Measurements from ENCODE around the gene FAM78B. TPM values are rescaled to one million over a fixed set of nuclear protein-coding genes. Genes with fewer than 3 reads are reported as not detected.

Gene FAM78B
- total RNA-seq, 1 experiment from 2014 or later, result 0.24 TPM

DNA sequence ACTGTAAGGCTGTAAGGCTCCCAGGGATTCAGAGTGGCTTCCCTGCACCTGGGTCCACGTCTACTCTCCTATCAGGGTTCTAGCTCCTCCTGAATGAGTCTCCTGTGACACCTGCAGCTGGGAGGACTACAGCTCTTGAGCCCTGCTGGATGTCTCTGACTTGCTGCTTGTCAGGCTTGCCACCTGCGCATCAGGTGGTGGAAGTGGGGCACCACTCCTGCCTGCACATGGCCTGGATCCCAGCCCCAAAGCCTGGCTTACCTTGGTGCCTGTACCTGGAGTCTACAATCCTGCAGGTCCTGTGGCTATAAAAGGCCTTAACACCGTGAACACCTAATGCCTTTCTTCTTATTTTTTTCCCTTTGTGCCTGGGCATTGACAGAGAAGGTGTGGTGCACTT lies 82.2 kb downstream of the FAM78B start:
- BruUV-seq (replicated peaks), result no TSS peak
- intact Hi-C loops (cut with micrococcal nuclease; ENCODE audit: unreplicated experiment), result no loop called here

GRCh38 chr1:166083887-166084286 lies 82.9 kb downstream of the FAM78B start:
- H3K27me3 ChIP-seq (replicated peaks; ENCODE audit: insufficient read depth, low read depth, low read length, poor library complexity), result no peaks in the 10 kb centered on the region
- no peaks in the 10 kb centered on the region for H3K36me3 ChIP-seq (ENCODE audit: insufficient read depth, low read length, poor library complexity, severe bottlenecking)
- no peaks in the 10 kb centered on the region for H3K4me1 ChIP-seq (ENCODE audit: insufficient read depth, low read length, poor library complexity, severe bottlenecking)
- CTCF ChIA-PET, result no interaction called here
- H3K4me3 ChIP-seq (ENCODE audit: low read depth, low read length, poor library complexity, severe bottlenecking), result no peak overlapping the region
- BruUV-seq (replicated peaks), result no TSS peak
- no peaks in the 10 kb centered on the region for H3K9me3 ChIP-seq (ENCODE audit: low read depth, low read length, poor library complexity, severe bottlenecking)
- no peak for DNase-seq (ENCODE audit: low spot score)
- POLR2A ChIA-PET (ENCODE audit: low non-redundant PET), result no interaction called here
- no peak for TF ChIP-seq CTCF (conservative IDR thresholded peaks at IDR 0.05; ENCODE audit: low read depth, low read length)
- TF ChIP-seq EZH2 (IDR thresholded peaks at IDR 0.05; ENCODE audit: borderline replicate concordance, low read depth, low read length, poor library complexity, severe bottlenecking), result no peak
- H3K27ac ChIP-seq (ENCODE audit: low read depth, low read length, poor library complexity, severe bottlenecking), result no peak overlapping the region
- intact Hi-C loops (cut with micrococcal nuclease; ENCODE audit: unreplicated experiment), result no loop called here

More for the DNA sequence above, 82.2 kb downstream of the FAM78B start:
- DNase-seq (ENCODE audit: low spot score), result no peak
- H3K9me3 ChIP-seq (ENCODE audit: low read depth, low read length, poor library complexity, severe bottlenecking), result no peaks in the 10 kb centered on the region
- ChIA-PET POLR2A (ENCODE audit: low non-redundant PET) (no interaction called here), CTCF (no interaction called here)
- TF ChIP-seq EZH2 (IDR thresholded peaks at IDR 0.05; ENCODE audit: borderline replicate concordance, low read depth, low read length, poor library complexity, severe bottlenecking), result no peak
- no peak for TF ChIP-seq CTCF (conservative IDR thresholded peaks at IDR 0.05; ENCODE audit: low read depth, low read length)
- H3K4me3 ChIP-seq (ENCODE audit: low read depth, low read length, poor library complexity, severe bottlenecking), result no peak overlapping the region
- H3K27me3 ChIP-seq (replicated peaks; ENCODE audit: insufficient read depth, low read depth, low read length, poor library complexity), result no peaks in the 10 kb centered on the region
- no peaks in the 10 kb centered on the region for H3K36me3 ChIP-seq (ENCODE audit: insufficient read depth, low read length, poor library complexity, severe bottlenecking)
- no peaks in the 10 kb centered on the region for H3K4me1 ChIP-seq (ENCODE audit: insufficient read depth, low read length, poor library complexity, severe bottlenecking)
- H3K27ac ChIP-seq (ENCODE audit: low read depth, low read length, poor library complexity, severe bottlenecking), result no peak overlapping the region

- no peak for DNase-seq (ENCODE audit: low spot score)
- Histone ChIP-seq H3K27me3 (replicated peaks; ENCODE audit: insufficient read depth, low read depth, low read length, poor library complexity) (no peaks in the 10 kb centered on the region), H3K36me3 (ENCODE audit: insufficient read depth, low read length, poor library complexity, severe bottlenecking) (no peaks in the 10 kb centered on the region), H3K9me3 (ENCODE audit: low read depth, low read length, poor library complexity, severe bottlenecking) (no peaks in the 10 kb centered on the region), H3K4me1 (ENCODE audit: insufficient read depth, low read length, poor library complexity, severe bottlenecking) (no peaks in the 10 kb centered on the region), H3K4me3 (ENCODE audit: low read depth, low read length, poor library complexity, severe bottlenecking) (no peak overlapping the region), H3K27ac (ENCODE audit: low read depth, low read length, poor library complexity, severe bottlenecking) (no peak overlapping the region)
- BruUV-seq (replicated peaks), result no TSS peak
- POLR2A ChIA-PET (ENCODE audit: low non-redundant PET), result no interaction called here
- TF ChIP-seq EZH2 (IDR thresholded peaks at IDR 0.05; ENCODE audit: borderline replicate concordance, low read depth, low read length, poor library complexity, severe bottlenecking) (no peak), CTCF (conservative IDR thresholded peaks at IDR 0.05; ENCODE audit: low read depth, low read length) (no peak)
- CTCF ChIA-PET, result no interaction called here
- intact Hi-C loops (cut with micrococcal nuclease; ENCODE audit: unreplicated experiment), result no loop called here
Measured at GRCh38 chr1:166082601-166083000, 84.2 kb downstream of the FAM78B start.
